ENCODE measurements around the gene OGFOD2.

Gene OGFOD2

DNA sequence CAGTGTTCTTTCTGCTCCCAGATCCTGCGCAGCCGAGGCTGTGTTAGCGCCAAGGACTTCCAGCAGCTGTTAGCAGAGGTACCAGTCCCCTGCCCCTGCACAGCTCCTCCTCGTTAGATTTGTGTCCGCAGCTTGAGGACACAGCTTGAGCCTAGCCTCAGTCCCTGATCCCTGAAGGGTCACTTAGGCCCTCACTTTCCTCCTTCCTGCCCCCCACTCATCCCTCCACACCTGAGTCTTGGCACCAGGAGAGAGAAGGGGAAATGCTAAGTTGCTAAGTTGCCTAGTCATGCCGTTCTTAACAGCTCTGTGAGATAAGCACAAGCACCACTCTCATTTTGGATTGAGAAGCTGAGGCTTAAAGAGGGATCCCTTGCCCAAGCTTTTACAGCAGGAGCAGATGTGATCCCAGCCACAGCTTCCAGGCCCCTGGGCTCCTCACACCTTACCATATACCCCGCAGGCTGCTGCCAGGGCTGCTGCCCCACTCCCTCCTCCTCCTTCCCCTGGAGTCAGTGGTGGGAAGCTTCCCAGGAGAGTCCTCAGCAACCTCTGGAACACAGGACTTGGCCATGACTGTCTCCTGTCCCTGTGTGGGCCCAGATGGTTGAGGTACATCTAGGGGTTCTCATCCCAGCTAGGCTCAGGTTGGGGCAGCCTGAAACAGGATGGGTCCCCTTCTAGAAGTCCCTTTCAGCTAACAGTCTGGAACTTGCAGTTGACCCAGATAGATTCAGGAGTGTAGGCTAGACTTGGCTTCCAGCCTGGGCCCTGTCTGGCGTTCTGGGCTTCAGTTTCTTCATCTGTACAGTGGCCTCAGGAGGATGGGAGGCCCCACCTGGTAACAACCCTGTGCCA is 975 bp downstream of the OGFOD2 start:
- in situ Hi-C loops (cut with MboI; ENCODE audit: low sequenced_read_pairs), result no loop called here

DNA sequence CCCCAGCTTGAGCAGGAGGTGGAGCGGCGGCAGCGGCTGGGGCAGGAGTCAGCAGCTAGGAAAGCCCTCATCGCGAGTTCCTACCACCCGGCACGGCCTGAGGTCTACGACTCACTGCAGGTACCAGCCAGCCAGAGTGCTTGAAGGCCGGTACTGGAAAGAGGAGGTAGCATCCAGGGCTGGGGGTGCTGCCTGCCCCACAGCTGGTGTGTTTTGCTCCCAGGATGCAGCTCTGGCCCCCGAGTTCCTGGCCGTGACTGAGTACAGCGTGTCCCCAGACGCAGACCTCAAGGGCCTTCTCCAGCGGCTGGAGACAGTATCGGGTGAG is 1.6 kb downstream of the OGFOD2 start:
- in situ Hi-C loops (cut with MboI; ENCODE audit: low sequenced_read_pairs), result no loop called here

DNA sequence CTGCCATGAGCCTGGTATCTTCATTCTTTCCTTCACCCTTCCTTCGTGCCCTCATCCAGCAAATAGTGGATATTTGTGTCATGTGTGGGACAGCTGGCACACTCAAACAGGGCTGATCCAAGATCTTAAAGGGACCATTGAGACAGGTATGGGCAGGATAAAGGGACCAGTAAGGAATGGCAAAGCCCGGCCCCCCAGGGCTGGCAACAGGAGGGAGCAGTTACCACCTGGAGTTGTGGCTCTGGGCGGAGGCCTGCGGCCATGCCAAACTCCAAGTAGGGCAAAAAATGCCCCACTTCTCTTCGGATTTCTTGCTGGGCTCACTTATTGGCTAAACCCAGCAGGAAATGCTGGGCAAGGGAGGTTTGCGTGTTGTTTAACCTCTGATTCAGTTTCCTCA is 2.1 kb downstream of the OGFOD2 start:
- in situ Hi-C loops (cut with MboI; ENCODE audit: low sequenced_read_pairs), result no loop called here

DNA sequence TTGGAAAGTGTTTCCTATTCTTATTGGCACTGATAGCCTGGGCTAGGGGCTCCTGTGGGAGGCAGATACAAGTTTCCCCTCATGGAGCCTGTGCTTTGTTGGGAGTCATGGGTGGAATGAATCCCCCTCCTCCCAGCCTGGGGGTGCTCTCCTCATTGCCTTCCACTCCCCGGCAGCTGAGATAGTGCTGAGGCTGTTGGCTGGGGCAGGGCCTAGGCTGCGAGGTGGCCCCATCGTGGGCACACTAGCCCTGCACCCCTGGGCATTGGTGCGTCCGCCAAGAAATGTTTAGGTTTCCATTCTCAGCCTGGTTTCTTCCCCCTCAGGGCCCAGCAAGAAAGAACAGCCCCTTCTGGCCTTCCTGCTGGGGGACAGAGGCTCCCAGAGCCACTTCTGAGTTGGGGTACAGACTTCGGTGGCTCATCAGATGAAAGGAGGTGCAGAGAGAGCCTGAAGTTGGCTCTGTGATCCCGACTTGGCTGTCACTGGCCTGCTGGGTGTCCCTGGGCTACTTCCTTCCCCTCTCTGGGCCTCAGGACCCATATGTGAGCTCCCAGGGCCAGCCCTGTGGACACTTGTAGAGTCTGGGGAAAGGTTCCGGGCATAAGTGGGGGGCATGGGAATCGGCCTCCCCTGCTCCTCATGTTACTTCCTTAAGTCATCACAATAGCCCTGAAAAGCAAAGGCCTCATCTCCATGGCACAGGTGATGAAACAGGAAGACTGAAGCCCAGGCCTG is 2.8 kb downstream of the OGFOD2 start:
- in situ Hi-C loops (cut with MboI; ENCODE audit: low sequenced_read_pairs), result no loop called here

DNA sequence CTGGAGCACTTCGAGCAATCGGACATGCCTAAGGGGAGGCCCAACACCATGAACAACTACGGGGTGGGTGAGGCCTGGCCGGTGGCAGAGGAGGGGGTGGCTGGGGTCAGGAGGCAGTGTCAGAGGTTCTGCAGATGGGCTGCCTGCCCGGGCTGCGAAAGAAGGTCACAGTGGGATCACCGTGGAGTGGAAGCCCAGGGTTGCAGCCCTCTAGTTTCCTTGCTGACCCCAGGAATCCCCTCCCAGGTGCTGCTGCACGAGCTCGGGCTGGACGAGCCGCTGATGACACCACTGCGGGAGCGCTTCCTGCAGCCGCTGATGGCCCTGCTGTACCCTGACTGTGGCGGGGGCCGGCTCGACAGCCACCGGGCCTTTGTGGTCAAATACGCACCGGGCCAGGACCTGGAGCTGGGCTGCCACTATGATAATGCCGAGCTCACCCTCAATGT is 3.5 kb downstream of the OGFOD2 start:
- in situ Hi-C loops (cut with MboI; ENCODE audit: low sequenced_read_pairs), result no loop called here

DNA sequence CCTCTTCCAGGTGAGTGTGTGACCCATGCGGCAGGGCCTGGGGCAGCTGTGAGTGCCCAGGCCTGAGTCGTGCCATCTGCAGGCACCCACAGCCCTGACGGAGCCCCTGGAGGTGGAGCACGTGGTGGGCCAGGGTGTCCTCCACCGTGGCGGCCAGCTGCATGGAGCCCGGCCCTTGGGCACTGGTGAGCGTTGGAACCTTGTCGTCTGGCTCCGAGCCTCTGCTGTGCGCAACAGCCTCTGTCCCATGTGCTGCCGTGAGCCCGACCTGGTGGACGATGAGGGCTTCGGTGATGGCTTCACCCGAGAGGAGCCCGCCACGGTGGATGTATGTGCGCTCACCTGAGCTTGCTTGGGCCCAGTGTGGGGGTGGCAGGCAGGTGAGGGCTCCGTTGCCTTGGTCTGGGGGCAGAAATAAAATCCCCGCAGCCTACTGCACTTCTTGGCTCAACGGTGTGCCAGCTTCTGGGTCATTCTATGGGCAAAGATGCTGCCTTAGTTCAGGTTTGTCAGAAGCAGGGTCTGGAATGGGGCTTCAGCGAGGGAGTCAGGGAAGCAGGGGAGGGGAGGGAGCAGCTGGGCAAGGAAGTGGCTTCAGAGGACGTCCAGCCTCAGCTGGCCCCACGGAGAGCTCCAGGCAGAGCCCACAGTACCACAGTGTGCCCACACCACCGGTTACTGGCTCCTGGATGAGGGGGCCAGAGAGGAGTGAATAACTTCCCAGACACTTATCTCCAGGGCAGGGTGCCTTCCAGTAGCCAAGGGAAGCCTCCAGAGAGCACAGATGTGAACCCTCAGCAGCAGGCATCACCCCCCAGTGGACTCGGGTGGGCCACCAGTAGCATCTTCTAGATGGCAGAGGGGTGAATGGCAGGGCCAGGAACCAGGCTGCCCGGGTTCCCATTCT is 4.2 kb downstream of the OGFOD2 start:
- in situ Hi-C loops (cut with MboI; ENCODE audit: low sequenced_read_pairs), result no loop called here

DNA sequence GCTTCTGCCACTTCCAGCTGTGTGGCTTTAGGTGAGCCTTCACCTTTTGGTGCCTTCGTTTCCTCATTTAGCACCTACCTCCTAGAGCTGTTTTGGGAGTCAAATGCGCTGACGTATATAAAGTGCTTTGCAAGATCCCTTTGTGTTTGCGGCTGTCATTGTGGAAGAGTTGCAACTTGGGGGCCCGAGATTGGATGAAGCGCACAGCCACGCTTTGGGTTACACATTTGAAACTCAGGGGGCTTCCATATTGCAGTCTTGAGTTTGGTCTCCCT is 4.8 kb downstream of the OGFOD2 start:
- in situ Hi-C loops (cut with MboI; ENCODE audit: low sequenced_read_pairs), result no loop called here

DNA sequence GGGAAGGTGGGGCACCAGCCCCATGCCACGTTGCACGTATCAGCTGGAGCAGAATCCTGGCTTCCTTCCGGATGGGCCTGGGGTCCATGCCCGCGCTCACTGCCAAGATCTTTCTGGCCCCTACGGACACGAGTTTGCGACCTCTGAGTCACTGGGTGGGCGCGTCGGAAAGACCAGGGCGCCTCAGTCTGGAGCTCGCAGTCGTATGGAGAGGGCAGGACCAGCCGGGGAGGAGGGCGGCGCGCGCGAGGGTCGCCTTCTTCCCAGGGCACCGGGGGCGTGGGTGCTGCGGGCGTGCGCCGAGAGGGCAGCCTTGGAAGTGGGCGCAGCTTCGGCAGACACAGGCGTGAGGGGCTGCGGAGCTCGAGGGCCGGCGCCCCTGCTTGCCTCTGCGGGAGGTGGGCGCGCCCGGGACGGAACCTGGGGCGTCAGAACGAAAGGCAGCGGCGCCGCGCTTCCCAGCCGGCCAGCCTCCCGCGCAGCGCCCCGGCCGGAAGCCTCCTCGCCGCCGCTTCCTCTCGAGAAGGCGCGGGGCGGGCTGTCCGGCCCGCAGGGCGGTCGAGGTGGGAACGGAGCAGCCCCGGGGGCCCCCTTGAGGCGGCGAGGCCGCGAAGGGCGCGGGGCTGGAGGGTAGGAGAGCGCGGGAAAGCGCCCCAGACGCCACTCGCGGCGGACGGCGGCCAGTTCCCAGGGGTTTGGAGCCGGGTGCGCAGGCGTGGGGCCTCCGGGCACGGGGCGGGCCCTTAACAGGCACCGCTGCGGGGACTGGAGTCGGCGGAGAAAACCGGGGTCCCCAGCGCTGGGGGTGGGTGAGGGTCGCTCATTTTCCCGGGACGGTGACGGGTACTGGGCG is 5.4 kb downstream of the OGFOD2 start, which contains the start of gene ARL6IP4:
TSS of gene ARL6IP4 (plus strand) at position 499 of the 853 bp plus-strand sequence. CDS start 459 bp downstream, outside the sequence.
- in situ Hi-C loops (cut with MboI; ENCODE audit: low sequenced_read_pairs), result no loop called here

DNA sequence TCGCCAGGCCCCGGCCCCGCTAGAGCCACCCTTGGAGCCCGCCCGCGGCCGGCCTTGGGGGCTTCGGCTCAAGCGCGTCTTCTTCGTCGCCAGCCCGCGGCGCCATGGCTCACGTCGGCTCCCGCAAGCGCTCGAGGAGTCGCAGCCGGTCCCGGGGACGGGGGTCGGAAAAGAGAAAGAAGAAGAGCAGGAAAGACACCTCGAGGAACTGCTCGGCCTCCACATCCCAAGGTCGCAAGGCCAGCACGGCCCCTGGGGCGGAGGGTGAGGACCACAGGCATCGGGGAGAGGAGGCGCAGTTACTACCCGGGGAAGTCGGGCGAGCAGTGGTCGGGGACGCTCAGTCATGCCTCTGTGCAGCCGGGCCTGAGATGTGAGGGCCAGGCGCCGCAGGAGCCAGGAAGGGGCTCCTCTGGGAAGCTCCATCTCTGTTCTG is 6.0 kb downstream of the OGFOD2 start:
- in situ Hi-C loops (cut with MboI; ENCODE audit: low sequenced_read_pairs), result no loop called here

DNA sequence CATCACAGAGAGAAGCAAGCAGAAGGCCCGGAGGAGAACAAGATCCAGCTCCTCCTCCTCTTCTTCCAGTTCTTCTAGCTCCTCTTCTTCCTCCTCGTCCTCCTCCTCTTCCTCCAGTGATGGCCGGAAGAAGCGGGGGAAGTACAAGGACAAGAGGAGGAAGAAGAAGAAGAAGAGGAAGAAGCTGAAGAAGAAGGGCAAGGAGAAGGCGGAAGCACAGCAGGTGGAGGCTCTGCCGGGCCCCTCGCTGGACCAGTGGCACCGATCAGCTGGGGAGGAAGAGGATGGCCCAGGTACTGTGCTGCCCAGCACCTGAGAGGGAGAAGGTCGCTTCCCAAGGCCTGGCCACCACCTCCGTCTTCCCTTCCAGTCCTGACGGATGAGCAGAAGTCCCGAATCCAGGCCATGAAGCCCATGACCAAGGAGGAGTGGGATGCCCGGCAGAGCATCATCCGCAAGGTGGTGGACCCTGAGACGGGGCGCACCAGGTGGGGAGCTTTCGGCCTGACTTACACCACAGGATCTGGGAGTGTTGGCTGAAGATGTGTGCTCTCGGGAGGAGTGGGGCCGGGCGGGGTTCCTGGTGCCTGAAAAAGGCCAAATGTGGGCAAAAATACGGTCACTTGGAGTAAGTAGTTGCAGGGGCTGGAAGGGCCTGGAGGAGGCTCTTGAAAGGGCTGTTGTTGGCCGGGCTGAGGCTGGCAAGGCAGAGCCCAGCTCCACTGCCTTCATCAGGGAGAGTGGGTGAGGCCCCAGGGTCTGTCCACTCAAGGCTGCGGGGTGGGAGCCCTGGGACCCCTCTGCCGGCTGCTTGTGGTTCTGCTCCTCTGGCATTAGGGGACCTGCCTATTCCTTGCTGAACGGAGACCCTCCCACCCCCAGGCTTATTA is 6.8 kb downstream of the OGFOD2 start:
- in situ Hi-C loops (cut with MboI; ENCODE audit: low sequenced_read_pairs), result no loop called here

DNA sequence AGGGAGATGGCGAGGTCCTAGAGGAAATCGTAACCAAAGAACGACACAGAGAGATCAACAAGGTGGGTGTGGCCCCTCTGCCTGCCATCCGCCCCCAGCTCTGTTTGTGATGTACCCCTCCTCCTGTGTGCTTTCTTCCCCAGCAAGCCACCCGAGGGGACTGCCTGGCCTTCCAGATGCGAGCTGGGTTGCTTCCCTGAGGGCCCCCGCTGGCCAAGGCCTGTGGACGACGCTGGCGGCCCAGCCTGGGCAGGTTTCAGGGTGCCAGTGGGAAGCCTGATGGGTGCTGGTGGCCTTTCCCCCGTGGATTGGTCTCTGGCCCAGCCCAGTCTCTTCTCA is 7.4 kb downstream of the OGFOD2 start:
- in situ Hi-C loops (cut with MboI; ENCODE audit: low sequenced_read_pairs), result no loop called here

DNA sequence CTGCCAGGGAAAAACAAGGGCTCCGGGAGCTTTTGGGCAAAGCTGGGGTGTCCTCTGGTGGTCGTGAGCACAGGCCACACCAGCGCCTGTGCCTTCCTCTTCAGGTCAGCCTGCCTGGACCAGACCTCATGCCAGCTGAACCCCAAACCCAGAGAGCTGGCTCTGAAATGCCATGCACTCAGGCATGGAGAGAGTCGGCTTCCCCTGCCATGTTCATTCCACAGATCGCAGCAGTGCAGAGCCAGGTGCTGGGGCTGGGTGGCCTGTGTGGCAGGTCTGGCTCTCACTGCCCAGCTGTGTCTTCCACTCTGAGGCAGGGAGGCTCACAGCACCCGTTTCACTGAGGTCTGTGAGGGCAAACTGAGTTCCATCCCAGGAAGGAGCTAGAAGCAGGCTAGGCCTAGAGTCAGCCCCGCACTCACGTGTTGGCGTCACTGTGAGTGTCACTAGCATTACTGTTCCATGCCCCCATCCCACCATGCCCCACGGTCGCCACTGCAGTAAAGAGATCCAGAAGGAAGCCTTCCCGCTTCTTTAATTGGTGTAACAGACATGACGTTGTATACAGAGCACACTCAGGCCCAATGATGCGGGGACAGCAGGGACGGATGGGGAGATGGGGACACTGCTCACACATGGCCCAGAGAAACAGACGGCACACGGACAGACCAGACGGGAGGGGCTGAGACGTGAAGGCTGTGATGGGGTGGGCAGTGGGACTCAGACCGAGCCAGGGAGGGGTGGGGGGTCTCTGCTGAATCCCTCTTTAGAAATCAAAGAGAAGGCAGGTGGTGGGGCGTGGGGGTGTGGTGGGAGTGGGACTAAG is 8.1 kb downstream of the OGFOD2 start:
- in situ Hi-C loops (cut with MboI; ENCODE audit: low sequenced_read_pairs), result no loop called here

DNA sequence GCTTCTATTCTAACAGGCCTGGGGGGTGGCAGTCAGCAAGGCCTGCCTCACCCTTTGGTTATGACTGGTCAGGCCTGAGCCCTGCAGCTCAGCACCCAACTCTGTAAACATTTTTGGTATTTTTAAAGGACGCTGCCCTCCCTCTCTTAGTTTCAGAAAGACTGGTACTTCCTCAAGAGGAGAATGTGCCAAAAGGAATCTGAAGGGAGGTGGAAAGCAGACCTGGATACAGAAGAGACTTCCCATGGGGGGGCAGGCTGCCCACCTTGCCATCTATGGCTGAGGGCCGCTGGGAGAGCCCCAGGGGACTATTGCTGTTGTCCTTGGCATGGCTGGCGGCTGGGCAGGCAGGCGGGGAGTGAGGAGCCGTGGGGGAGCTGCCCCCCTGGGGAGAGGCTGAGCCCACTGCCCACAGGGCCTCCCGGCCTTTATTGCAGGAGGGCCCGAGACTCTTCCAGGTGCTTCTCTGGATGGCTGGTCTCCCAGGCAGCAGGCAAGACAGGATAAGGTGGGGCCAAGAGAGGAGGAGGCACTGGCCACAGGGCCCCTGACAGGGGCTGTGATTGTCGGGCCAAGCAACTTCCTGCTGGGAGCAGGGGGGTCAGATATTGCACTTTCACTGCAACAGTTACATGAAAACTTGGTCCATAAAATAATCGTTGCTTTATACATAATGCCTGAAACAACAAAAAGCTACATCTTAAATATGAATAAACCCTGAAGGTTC is 8.9 kb downstream of the OGFOD2 start:
- in situ Hi-C loops (cut with MboI; ENCODE audit: low sequenced_read_pairs), result no loop called here

DNA sequence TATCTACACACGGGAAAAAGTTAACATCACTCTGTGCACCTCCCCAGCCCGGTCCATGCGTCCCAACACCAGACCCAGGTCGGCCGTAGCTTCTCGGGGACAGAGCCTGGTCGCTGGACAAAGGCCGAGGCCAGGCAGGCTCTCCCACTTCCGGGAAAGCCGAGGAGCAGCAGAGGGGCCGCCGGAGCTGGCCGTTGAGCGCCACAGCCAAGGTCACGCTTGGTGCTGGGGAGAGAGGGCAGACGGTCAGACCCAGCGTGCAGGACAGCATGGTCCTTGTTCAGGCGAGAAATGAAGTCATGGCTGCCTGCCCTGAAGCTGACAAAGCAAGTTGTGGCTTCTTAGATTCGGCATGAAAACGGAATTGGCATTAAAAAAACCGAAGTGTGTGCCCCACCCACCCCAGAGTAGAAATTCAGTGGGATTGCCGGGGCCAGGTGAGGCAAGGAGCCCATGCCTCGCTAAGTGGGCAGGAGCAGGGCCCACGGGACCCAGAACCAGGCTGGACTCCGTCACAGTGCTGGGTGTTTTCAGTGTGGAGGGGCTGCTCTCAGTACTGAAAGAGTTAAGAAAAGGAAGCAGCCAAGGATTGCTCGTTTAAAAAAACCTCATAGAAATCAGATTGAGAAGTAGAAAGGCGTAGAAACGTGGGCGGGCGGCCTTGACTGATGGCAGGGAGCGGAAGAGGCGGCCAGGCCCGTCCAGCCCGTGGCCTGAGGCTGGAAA is 9.7 kb downstream of the OGFOD2 start:
- in situ Hi-C loops (cut with MboI; ENCODE audit: low sequenced_read_pairs), result no loop called here

DNA sequence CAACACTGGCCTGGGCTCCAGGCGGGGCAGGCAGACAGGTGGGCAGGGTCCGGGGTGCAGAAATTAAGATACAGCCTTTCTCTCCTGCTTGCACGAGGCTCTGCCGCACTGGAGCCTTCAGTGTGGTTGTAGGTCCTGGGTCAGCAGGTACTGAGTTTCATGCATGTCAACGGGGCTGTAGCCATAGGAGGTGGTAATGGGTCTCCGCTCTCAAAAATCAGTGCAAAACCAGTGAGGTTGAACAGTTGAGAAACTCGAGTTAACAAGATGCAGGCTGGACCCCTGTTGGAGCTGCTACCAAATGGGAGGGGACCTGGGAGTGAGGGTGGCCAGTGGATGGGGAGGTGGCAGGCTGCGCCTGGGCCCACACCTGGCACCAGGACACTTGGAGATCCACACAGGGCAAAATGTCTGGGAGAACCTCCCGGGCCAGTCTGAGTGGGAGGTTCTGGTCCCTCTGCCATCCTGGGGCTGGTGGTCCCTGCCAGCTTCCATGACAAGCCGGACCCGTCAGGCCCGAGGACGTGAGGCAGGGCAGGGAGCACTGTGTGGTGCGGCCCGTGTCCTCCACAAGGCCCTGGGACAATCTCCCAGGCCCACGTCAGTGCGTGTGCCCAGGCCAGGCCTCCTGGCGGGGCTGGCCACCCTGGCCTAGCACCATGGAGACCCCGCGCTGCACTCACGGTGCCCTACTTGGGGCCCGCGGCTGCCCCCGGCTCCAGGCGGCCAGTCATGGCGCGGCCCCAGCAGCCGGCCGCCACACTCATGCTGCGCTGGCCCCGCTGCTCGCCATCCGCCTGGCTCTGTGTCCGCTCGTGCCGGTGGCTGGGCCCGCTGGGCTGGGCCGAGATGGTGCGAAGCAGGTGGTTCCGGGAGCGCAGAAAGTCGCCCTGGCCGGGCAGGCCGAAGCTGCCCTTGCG is 10.6 kb downstream of the OGFOD2 start:
- in situ Hi-C loops (cut with MboI; ENCODE audit: low sequenced_read_pairs), result no loop called here

DNA sequence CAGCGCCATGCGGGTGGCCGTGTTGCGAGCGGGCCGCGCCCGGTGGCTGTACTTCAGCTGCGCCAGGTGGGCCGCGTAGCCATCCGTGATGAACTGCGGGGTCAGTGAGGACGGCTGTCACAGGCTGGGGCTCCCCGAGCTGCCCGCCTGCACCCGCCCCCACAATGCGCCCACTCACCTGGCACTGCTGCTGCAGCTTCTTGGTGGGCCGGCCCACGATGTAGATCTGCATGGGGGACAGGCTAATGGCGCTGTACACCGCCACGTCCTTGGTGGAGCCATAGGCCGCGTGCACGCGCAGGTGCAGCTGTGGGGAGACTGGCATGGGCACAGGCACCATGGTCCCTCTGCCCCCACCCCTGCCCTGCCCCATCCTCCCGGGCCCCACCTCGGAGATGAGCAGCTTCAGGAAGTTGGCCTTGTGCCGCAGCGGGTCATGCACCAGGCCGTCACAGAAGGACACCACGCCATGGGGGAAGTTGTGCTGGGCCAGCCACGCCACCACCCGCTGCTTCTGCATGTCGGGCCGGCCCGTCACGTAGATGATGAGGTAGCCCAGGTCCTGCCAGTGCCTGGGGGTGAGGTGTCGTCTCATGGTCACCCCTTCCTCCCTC is 11.3 kb downstream of the OGFOD2 start:
- in situ Hi-C loops (cut with MboI; ENCODE audit: low sequenced_read_pairs), result no loop called here
